CD4-positive, alpha-beta T cell treated with Interferon alpha-2 for 1 hour (primary cell): ENCODE results near the gene NDUFS8.

Experiments used
- DNase-seq, 2 donors: peaks; one replicate each; pipeline ENCODE4 v3.0.0-alpha.2; 2020 to 2022

Gene NDUFS8

DNA sequence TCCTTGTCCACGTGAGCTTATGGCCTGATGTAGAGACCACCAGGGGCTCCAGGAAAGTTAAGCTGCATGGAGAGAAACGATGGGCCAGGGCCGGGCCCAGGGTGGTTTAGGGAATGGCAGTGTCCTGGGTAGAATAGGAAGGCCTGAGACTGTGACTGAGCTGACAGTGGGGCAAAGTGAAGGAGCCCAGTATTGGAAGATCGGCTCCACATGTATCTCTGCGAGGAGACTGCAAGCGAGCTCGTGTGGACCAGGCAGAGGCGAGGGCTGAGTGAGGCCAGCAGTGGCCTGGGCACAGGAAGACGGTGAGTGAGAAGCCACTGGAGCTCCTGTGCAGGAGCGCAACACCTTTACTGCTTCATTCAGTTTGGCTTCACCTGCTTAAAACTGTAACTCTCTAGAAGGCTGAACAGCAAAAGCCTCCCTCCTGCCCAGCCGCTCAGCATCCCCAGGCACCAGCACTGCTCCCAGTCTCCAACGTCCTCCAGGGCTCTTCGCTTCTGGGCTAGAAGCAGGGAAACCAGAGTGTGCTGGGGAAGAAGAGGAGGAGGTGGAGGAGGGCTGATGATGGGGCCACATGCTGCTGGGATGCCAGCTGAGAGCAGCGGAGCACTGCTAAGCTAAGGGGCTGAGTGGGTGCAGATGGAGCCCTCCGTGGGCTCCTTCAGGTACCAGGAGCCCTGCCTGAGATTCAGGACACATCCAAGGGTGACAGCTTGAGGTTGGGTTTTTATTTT is 21.8 kb downstream of the NDUFS8 start:
- no peak for DNase-seq

DNA sequence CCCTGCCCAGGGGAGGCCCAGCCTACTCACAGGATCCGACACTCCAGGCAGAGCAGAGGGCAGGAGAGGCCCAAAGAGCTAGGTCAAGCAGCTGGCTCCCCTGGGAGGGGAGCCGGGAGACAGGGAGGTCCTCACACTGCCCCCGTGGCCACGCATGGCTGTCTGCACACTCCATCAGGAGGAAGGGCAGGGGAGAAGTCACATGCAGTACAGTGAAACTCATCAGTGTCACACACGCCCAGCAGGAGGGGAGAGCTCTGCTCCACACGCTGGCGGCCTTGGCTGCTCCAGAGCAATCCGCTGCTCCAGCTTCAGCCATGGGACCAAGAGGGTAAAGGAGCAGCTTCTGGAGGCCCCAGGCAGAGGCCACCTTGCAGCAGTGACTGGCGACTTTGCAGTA is 22.6 kb downstream of the NDUFS8 start:
- no peak for DNase-seq

GRCh38 chr11:68053981-68054812 is 23.7 kb downstream of the NDUFS8 start:
- DNase-seq = no peak

- no peak for DNase-seq
Observed at GRCh38 chr11:68056317-68057285, 26.1 kb downstream of the NDUFS8 start.

- DNase-seq = no peak
Observed at GRCh38 chr11:68057807-68058206, 27.3 kb downstream of the NDUFS8 start.

- DNase-seq = no peak
Observed at GRCh38 chr11:68061508-68061907, 31.0 kb downstream of the NDUFS8 start.

DNA sequence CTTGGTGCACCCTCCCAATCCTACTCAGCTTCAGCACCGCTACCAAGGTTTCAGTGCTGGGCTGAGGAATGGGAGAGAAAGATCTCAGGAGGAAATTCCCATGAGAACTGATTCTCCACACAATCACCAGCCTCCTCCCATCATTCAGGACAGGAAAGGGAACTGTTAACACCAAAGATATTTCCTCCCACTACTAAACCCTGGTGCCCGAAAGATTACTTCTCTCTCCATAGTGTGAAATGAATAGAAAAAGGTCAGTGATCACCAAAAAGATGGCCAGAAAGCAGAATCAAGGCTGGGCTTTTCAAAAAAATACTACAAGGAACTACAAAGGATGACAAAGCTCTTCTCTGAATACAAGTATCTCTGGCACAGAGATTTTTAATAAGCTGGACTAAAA is 34.4 kb downstream of the NDUFS8 start:
- no peak for DNase-seq

DNA sequence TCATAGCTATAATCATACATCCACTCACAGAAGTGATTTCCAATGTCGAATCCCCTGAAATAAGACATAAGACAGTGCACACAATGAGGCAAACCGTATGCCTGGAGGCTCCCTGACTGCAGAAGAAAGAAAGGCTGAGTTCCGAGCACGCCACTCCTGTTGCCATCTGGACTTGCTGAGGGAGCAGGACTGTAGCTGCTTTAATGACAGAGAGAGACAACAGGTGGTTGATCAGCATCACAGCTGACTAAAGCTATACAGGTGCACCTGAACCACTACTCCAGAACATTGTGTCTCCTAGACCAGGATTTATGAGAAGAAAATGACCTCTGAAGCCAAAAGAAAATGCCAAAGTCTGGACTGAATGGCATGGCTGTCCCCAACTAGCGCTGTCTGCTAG is 35.4 kb downstream of the NDUFS8 start:
- no peak for DNase-seq

DNA sequence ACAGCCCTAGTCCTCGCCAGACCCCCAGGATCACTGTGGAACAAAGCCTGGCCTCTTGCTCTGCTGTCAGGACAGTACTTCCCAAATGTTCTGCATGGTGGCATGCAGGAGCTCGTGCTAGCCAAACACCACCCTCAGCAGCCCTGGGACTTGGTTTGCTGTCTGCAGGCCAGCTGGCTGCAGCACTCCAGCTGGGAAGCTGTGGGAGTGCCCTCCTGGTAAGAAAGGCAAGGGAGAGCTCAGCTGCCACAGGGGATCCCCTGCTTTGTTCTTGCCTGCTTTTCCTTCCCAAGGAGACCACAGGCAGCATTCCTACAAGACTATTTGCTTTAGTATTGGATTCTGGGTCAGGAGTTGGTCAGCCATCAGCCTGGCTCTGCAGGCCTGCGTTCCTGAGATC is 36.3 kb downstream of the NDUFS8 start:
- DNase-seq = no peak

DNA sequence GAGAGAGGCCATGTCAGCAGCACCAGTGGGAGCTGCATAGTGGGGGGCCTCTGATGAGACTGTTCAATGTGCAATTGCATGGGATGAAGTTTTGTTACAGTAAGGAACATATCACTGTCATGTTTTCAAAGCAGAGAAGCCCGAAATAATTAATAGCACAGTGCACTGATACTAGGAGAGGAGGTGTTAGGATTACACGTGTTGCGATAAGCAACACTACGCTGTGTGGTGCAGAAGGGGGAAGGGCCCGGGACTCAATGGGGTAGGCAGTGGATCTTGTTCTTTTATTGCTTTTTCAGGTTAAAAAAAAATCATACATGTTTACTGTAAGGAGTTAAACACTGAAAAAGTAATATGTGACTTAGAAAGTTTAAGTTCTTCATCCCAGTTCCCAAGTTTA is 37.5 kb downstream of the NDUFS8 start:
- DNase-seq = no peak

DNA sequence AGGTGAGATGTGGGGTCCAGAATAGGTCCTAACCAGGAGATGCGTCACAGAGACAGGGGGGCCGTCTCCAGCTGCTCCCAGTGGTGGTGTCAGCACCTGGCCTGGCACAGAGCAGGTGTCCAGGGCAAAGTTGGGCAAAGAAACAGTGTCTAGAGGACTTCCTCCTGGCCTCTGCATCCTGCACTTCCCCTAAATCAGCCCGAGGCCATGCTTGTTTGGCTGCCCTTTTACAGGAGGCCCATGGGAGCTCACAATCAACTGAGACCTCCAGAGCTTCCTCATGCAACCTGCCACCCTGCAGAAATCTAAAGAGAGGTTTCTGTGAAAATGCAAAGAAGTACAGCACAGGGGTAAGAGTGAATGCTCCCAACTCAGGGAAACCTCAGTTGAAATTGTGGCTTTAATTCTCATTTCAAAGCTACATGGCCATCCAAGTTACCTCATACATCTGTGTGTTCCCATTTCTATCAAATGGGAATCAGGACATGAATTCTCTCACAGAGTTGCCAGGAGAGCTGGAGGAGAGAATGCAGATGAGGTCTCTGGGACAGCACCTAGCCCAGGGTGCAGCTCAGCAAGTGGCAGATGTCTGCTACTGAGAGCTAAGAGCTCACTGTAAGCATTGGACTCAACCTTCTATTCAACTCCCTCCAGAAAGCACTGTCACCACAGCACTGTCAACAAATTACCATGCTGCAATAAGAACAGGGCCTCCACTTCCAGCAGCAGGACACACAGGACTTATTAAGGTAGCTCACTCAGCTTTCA is 41.0 kb downstream of the NDUFS8 start:
- DNase-seq = no peak

DNA sequence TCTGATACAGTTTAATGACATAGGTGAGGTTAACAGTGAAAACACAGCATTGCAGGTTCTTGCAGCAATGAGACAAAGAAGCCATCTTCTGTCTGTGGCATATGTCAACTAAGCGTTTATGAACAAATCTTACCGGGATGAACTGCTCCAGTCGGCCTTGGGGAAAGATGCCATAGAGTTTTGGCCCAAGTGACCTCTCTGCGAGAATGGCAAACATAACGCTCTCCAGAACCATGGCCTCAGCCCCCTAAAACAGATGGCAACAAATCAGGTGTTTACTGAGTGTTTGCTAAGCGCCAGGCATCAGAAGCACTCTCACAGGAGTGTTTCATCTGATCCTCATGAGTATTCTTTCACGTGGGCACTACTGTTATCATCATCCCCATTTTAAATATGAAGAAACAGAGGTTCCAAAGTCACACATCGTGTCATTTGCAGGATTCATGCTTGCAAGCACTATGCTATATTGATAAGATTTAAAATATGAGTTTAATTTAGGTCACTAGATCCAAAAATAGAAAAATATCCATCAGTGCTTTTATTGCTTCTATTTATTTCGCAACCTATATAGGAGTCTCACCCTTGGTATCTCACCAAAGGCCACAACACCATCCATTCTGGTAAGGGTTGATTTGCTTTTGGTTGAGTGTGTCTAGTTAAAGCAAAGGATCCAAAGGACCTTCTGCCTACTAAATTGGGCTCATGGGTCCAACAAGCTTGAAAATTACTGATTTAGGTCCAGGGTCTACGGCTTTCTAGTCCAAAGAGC is 44.3 kb downstream of the NDUFS8 start:
- DNase-seq = no peak

- no peak for DNase-seq
Observed at GRCh38 chr11:68076371-68077042, 46.0 kb downstream of the NDUFS8 start.

DNA sequence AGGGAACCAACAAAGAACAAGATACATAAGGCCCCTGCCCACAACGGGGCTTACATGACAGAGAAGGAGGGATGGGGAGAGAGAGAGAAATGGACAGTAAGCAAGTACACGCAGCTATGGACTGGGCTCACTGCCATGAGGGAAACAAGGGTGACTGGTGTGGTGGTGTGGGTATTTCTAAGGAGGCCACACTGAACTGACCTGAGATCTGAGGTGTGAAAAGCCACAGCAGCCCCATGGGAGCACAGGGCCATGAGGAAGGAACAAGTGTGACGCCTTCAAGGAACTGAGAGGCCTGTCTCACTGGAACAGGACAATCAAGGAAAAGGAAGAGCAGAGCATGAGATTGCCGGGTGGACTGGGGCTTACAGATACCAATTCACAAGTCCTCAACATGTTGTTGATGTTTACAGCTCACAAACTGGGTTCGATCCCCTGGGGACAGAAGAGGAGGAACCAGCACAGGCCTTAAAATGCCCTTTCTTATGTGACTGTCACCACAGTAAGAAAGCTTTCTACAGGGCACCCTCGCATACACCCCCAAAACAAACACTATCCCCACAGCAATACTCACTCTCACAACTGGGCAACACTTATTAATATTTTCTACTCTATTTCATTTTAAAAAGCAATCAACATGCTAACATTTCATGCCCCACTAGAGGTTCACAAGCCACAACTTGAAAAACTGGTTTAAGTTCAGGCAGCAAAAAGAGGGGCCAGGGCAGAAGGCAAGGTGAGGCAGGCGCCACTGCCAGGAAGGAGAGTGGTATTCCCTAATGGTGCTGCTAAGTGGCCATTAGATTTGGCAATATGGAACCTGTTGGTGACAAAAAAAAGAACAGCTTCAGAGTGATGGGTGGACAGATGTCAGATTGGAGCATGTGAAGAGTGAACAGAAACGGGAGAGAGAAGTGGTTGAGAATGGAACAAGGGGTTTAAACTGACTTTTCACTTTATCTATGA is 47.4 kb downstream of the NDUFS8 start:
- no peak for DNase-seq

DNA sequence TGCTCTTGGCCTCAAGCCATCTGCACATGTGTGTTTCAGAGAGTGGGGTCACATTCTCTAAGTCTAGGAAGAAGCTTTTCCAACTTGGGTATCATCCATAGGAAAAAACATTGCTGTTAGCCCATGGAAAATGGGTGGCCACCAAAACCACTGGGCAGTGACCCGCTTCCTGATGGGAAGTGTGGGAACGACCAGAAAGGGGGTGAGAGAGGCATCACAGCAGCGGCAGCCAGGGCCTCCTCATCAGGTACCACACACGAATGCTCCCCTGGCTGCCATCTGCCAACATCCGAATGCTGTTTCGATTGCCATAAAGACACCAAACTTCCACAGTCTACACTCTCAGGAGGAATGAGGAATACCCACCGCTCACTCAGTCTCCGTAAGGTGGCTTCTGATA is 50.4 kb downstream of the NDUFS8 start:
- DNase-seq = no peak

DNA sequence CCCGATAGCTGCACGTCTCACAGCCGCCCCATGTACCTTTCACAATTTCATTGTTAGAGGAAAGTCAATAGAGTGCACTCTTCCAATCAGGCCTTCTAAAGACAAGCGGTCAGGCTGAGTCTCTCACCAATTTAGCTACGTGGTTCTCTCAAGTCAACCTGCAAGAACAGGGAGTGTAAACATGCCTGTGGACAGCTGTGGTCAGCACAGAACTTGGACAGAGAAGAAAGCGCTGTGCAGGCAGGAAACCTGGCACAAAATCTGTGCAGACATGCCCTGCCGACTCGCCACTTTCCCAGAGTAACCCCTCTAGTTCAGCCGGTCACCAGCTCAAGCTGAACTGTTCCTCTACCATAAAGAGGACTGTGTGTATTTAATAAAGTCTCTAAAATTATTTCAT is 51.2 kb downstream of the NDUFS8 start:
- no peak for DNase-seq

- no peak for DNase-seq
Observed at GRCh38 chr11:68082481-68082880, 52.0 kb downstream of the NDUFS8 start.

DNA sequence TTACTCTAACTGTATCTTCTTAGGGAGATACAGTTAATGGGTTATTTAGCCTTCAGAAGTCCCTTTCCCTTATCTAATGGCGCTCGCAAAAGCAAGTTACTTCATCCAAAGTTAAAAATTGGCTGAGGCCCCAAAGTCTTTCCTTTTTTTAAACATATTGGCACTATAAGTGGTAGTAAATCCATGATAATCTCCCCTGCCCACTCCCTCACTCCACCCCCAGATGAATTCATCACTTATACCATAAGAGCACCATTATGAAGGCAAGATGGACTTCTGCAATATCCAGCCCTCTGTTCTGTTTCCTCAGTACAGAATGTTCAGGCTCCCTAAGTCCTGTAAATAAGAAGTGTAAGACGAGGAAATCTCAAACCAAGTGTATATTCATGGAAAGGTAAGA is 53.0 kb downstream of the NDUFS8 start:
- DNase-seq = no peak
